H1 (cell line): Measurements from ENCODE around the gene NLRC3. TPM values are rescaled to one million over a fixed set of nuclear protein-coding genes. Genes with fewer than 3 reads are reported as not detected.

Experiments used
- CTCF ChIA-PET: fragments of 300-600 bp; sonication (Branson Sonifier 250); formaldehyde crosslinking; loops from one replicate; lab custom pipeline; 2021; ENCODE audit not compliant: partially characterized antibody; lab: Charles Lee
- POLR2A ChIA-PET: fragments of 300-600 bp; sonication (Branson Sonifier 250); formaldehyde crosslinking; loops from one replicate; lab custom pipeline; 2021; ENCODE audit warnings: inconsistent platforms; ENCODE audit not compliant: partially characterized antibody; lab: Charles Lee
- DNase-seq, 2 experiments: peaks; one replicate each; pipeline versions ENCODE4 v3.0.0 to v3.0.0-alpha.2; 2010 to 2022; ENCODE audit warnings: low spot score in 2 of 2, low read depth in 1 of 2, mixed read lengths in 1 of 2
- FAIRE-seq: peaks from 2 replicates; lab custom pipeline; 2011; peaks lifted over from hg19 to GRCh38; lab: Jason Lieb, UNC
- H2AFZ ChIP-seq: 2 replicates; pipeline ENCODE4 v1.8.1; 2012; ENCODE audit warnings: low read length, inconsistent platforms
- H2AK5ac ChIP-seq: 2 replicates; pipeline ENCODE4 v1.6.1; 2013; ENCODE audit warnings: low read depth, low read length
- H2BK120ac ChIP-seq: replicated peaks from 2 replicates; pipeline ENCODE3; 2013; ENCODE audit warnings: low read depth, low read length, inconsistent platforms
- H2BK12ac ChIP-seq: 2 replicates; pipeline ENCODE4 v1.6.1; 2013; ENCODE audit warnings: low read depth, low read length
- H2BK15ac ChIP-seq: 2 replicates; pipeline ENCODE4 v1.6.1; 2013; ENCODE audit warnings: low read length
- H2BK20ac ChIP-seq: 2 replicates; pipeline ENCODE4 v1.6.1; 2013; ENCODE audit warnings: low read length
- H2BK5ac ChIP-seq: 2 replicates; pipeline ENCODE4 v1.6.1; 2013; ENCODE audit warnings: low read depth, low read length
- H3K14ac ChIP-seq: 2 replicates; pipeline ENCODE4 v1.6.1; 2013; ENCODE audit warnings: inconsistent platforms; ENCODE audit not compliant: insufficient read length
- H3K18ac ChIP-seq: 2 replicates; pipeline ENCODE4 v1.6.1; 2013; ENCODE audit warnings: low read length; ENCODE audit errors: extremely low read depth
- H3K23ac ChIP-seq: 2 replicates; pipeline ENCODE4 v1.6.1; 2013; ENCODE audit warnings: inconsistent platforms; ENCODE audit not compliant: insufficient read length
- H3K23me2 ChIP-seq: 2 replicates; pipeline ENCODE4 v1.6.1; 2013; ENCODE audit warnings: low read depth, low read length
- H3K27ac ChIP-seq: 2 replicates; pipeline ENCODE4 v1.6.1; 2011; ENCODE audit warnings: low read depth, low read length, inconsistent platforms
- H3K27me3 ChIP-seq, 4 experiments: replicated peaks in 1 of 4; 1 replicate in 1 of 4; 2 replicates in 3 of 4; pipeline versions ENCODE4 v1.6.1 to v1.8.1; 2011 to 2013; ENCODE audit warnings: low read length in 3 of 4, mild to moderate bottlenecking in 3 of 4, inconsistent platforms in 2 of 4, mixed read lengths in 2 of 4, moderate library complexity in 1 of 4; ENCODE audit not compliant: control insufficient read depth in 3 of 4, insufficient read depth in 3 of 4; ENCODE audit errors: extremely low read depth in 1 of 4
- H3K36me3 ChIP-seq, 4 experiments: 2 replicates each; pipeline versions ENCODE4 v1.6.1 to v1.8.1; 2011 to 2013; ENCODE audit warnings: mild to moderate bottlenecking in 4 of 4, low read length in 3 of 4, moderate library complexity in 2 of 4, control low read depth in 1 of 4, inconsistent platforms in 1 of 4; ENCODE audit not compliant: insufficient read depth in 4 of 4, control insufficient read depth in 2 of 4
- H3K4ac ChIP-seq: replicated peaks from 2 replicates; pipeline ENCODE3; 2013; ENCODE audit warnings: low read length, low read depth, mixed read lengths, inconsistent platforms; ENCODE audit not compliant: insufficient read length
- H3K4me1 ChIP-seq, 4 experiments: replicated peaks in 1 of 4; 1 replicate in 1 of 4; 2 replicates in 3 of 4; pipeline versions ENCODE4 v1.6.1 to v1.8.1; 2011 to 2013; ENCODE audit warnings: low read length in 3 of 4, inconsistent platforms in 2 of 4, mixed read lengths in 1 of 4; ENCODE audit not compliant: insufficient read depth in 4 of 4, control insufficient read depth in 3 of 4
- H3K4me2 ChIP-seq, 2 experiments: 2 replicates each; pipeline versions ENCODE4 v1.6.1 to v1.8.1; 2011 to 2013; ENCODE audit warnings: low read depth in 2 of 2, low read length in 2 of 2, control low read depth in 1 of 2, inconsistent platforms in 1 of 2, mild to moderate bottlenecking in 1 of 2; ENCODE audit not compliant: insufficient read depth in 1 of 2
- H3K4me3 ChIP-seq, 4 experiments: fragments of 200-600, 300-600 bp in 1 of 4; sonication (generic), shearing (Covaris generic), sonication (Bioruptor Twin) in 1 of 4; 2 replicates each; pipeline versions ENCODE4 v1.5.1 to v1.8.1; 2011 to 2016; ENCODE audit warnings: low read length in 4 of 4, low read depth in 3 of 4, control low read depth in 2 of 4, inconsistent platforms in 2 of 4, mild to moderate bottlenecking in 2 of 4, mixed read lengths in 1 of 4, moderate library complexity in 1 of 4; ENCODE audit not compliant: insufficient read depth in 2 of 4; ENCODE audit errors: extremely low read depth in 1 of 4
- H3K56ac ChIP-seq: replicated peaks from 2 replicates; pipeline ENCODE3; 2013; ENCODE audit warnings: low read depth, mild to moderate bottlenecking, mixed read lengths, low read length, inconsistent platforms; ENCODE audit not compliant: insufficient read length
- H3K79me1 ChIP-seq: 2 replicates; pipeline ENCODE4 v1.6.1; 2013; ENCODE audit warnings: low read depth, low read length, control low read depth
- H3K79me2 ChIP-seq, 2 experiments: 2 replicates each; pipeline versions ENCODE4 v1.6.1 to v1.8.1; 2012 to 2013; ENCODE audit warnings: low read length in 2 of 2, mild to moderate bottlenecking in 2 of 2, inconsistent platforms in 1 of 2; ENCODE audit not compliant: insufficient read depth in 2 of 2, control insufficient read depth in 1 of 2
- H3K9ac ChIP-seq, 4 experiments: replicated peaks in 1 of 4; 1 replicate in 1 of 4; 2 replicates in 3 of 4; pipeline versions ENCODE4 v1.6.1 to v1.8.1; 2011 to 2013; ENCODE audit warnings: low read depth in 3 of 4, low read length in 3 of 4, control low read depth in 2 of 4, mild to moderate bottlenecking in 2 of 4, moderate library complexity in 2 of 4, inconsistent platforms in 1 of 4; ENCODE audit errors: extremely low read depth in 1 of 4
- H3K9me3 ChIP-seq, 2 experiments: 2 replicates each; pipeline versions ENCODE4 v1.6.1 to v1.8.1; 2012 to 2013; ENCODE audit warnings: mild to moderate bottlenecking in 2 of 2, moderate library complexity in 2 of 2, control low read depth in 1 of 2, inconsistent platforms in 1 of 2, low read depth in 1 of 2, low read length in 1 of 2, mixed read lengths in 1 of 2; ENCODE audit not compliant: insufficient read depth in 2 of 2
- H4K20me1 ChIP-seq, 2 experiments: replicated peaks in 1 of 2; 2 replicates each; pipeline versions ENCODE3 to v1.8.1; 2011 to 2013; ENCODE audit warnings: inconsistent platforms in 2 of 2, low read length in 2 of 2, mild to moderate bottlenecking in 1 of 2; ENCODE audit not compliant: insufficient read depth in 2 of 2, control insufficient read depth in 1 of 2
- H4K5ac ChIP-seq: 2 replicates; pipeline ENCODE4 v1.6.1; 2013; ENCODE audit warnings: low read length, low read depth, mixed read lengths, inconsistent platforms; ENCODE audit not compliant: insufficient read length
- H4K8ac ChIP-seq: 2 replicates; pipeline ENCODE4 v1.8.0; 2013; ENCODE audit warnings: mild to moderate bottlenecking, moderate library complexity, low read length, inconsistent platforms; ENCODE audit not compliant: insufficient read depth; ENCODE audit errors: extremely low read depth
- H4K91ac ChIP-seq: replicated peaks from 2 replicates; pipeline ENCODE3; 2013; ENCODE audit warnings: low read length, mixed read lengths, inconsistent platforms; ENCODE audit not compliant: insufficient read length
- BACH1 ChIP-seq: IDR thresholded peaks from 2 replicates; pipeline ENCODE4 v1.6.1; 2012; ENCODE audit warnings: low read length, improper control_type of control experiment
- CHD2 ChIP-seq: IDR thresholded peaks from 2 replicates; pipeline ENCODE4 v1.6.1; 2012; ENCODE audit warnings: low read length, improper control_type of control experiment
- CTCF ChIP-seq, 3 experiments: IDR thresholded peaks; 1 replicate in 2 of 3; 2 replicates in 1 of 3; pipeline versions ENCODE4 v1.5.1 to v1.6.1; 2011; ENCODE audit warnings: low read length in 3 of 3, mild to moderate bottlenecking in 3 of 3, inconsistent platforms in 2 of 3, low read depth in 1 of 3, moderate library complexity in 1 of 3; ENCODE audit not compliant: insufficient read depth in 1 of 3; ENCODE audit errors: control extremely low read depth in 1 of 3
- JUN ChIP-seq: IDR thresholded peaks from 2 replicates; pipeline ENCODE4 v1.6.1; 2011; ENCODE audit warnings: low read depth, mild to moderate bottlenecking, improper control_type of control experiment, low read length
- MAX ChIP-seq: IDR thresholded peaks from 2 replicates; pipeline ENCODE4 v1.6.1; 2012; ENCODE audit warnings: inconsistent platforms
- PHF8 ChIP-seq: fragments of 200-600 bp; sonication (generic); conservative IDR thresholded peaks from 2 replicates; pipeline ENCODE4 v1.7.1; 2012; ENCODE audit warnings: low read depth, mild to moderate bottlenecking, inconsistent platforms, low read length, moderate library complexity
- POLR2A ChIP-seq, 2 experiments: IDR thresholded peaks; 1 replicate in 1 of 2; 2 replicates in 1 of 2; pipeline ENCODE4 v1.6.1; 2011; ENCODE audit warnings: low read depth in 2 of 2, low read length in 2 of 2, mild to moderate bottlenecking in 2 of 2; ENCODE audit errors: control extremely low read depth in 1 of 2
- SAP30 ChIP-seq: fragments of 300-600 bp; sonication (generic); IDR thresholded peaks from 2 replicates; pipeline ENCODE4 v1.7.1; 2012; ENCODE audit warnings: low read length, moderate library complexity, mild to moderate bottlenecking, inconsistent platforms; ENCODE audit not compliant: insufficient read depth, insufficient replicate concordance
- SP4 ChIP-seq: IDR thresholded peaks from 2 replicates; pipeline ENCODE4 v1.6.1; 2012; ENCODE audit warnings: low read length, inconsistent platforms
- TAF1 ChIP-seq: IDR thresholded peaks from 2 replicates; pipeline ENCODE4 v1.6.1; 2011; ENCODE audit warnings: mild to moderate bottlenecking, low read depth, low read length
- TBP ChIP-seq: IDR thresholded peaks from 2 replicates; pipeline ENCODE4 v1.6.1; 2011; ENCODE audit warnings: low read depth, low read length, improper control_type of control experiment
- YY1 ChIP-seq: IDR thresholded peaks from 2 replicates; pipeline ENCODE4 v1.6.1; 2011; ENCODE audit warnings: low read depth, mild to moderate bottlenecking, low read length
- WGBS, 2 experiments: shearing (Covaris generic) in 1 of 2; methylation state at CpG; one replicate each; pipeline versions ENCODE4 v1.1.6 to v1.1.7; 2013 to 2015; ENCODE audit warnings: low lambda C conversion rate in 2 of 2, mixed read lengths in 2 of 2, inconsistent platforms in 1 of 2, low coverage in 1 of 2, missing lambda C conversion rate in 1 of 2; ENCODE audit not compliant: insufficient replicate concordance in 2 of 2, insufficient coverage in 1 of 2, insufficient read length in 1 of 2; ENCODE audit errors: extremely low coverage in 1 of 2, missing lambda C conversion rate in 1 of 2; 5-methylcytosine and 5-hydroxymethylcytosine counted together
- polyA plus RNA-seq, 7 experiments: library from polyadenylated mRNA; depleted of rRNA in 3 of 7; stranded (reverse) in 5 of 7; unstranded in 2 of 7; fragments of >200 nt in 5 of 7; fragments of 200-250 nt in 2 of 7; gene quantifications; 1 replicate in 5 of 7; 2 replicates in 1 of 7; 4 replicates in 1 of 7; pipeline versions ENCODE4 v1.2.1 to v1.2.3, GENCODE V29; 2011 to 2013; ENCODE audit warnings: missing spikeins in 2 of 7, mixed read lengths in 2 of 7
- total RNA-seq: library from RNA; stranded (reverse); fragmentation: NEBNext Ultra II Directional; extraction: Animal tissue kit (Norgen Biotek cat#: 25700); gene quantifications from 2 replicates; pipeline ENCODE4 v1.2.1, GENCODE V29; 2021

NLRC3 gene
- total and polyA plus RNA-seq, 2 of the 8 experiments (the other 6 are each of a cell fraction or from before 2014, with no cell fraction given), result 0.18 to 0.20 TPM

GRCh38 chr16:3580686-3581085 is 3.5 kb upstream of the NLRC3 start:
- H3K56ac ChIP-seq, result no peak overlapping the region
- no peak overlapping the region for H4K8ac ChIP-seq
- H2BK12ac ChIP-seq, result no peak overlapping the region
- H3K79me2 ChIP-seq, result no peaks in the 10 kb centered on the region
- no peak overlapping the region for H2BK20ac ChIP-seq
- H2AFZ ChIP-seq, result no peak overlapping the region
- 93% methylated on average over 7 of the region's 8 CpGs; no CpG with 5 or more reads in 1 of the 2 experiments for WGBS, 2 experiments
- no peak overlapping the region for H4K5ac ChIP-seq
- no peak overlapping the region for H2AK5ac ChIP-seq
- H4K20me1 ChIP-seq, result peaks cover 0 to 2% of the 10 kb centered on the region in 2 experiments
- H3K27me3 ChIP-seq, result no peaks in the 10 kb centered on the region
- H3K4me1 ChIP-seq, result peaks cover 0 to 9% (median 7%) of the 10 kb centered on the region in 4 experiments; a peak in 6 of 7 replicates
- no peak overlapping the region for H3K4ac ChIP-seq
- no peak overlapping the region for H3K18ac ChIP-seq
- H3K79me1 ChIP-seq, result no peaks in the 10 kb centered on the region
- FAIRE-seq (no peak), DNase-seq (no peak)
- no peak overlapping the region for H3K4me3 ChIP-seq
- no peaks in the 10 kb centered on the region for H3K9me3 ChIP-seq
- H3K14ac ChIP-seq, result no peak overlapping the region
- H2BK120ac ChIP-seq, result no peak overlapping the region
- ChIA-PET CTCF (interaction anchor here (1.1 kb wide), 2 partner anchors 54 to 97 kb away, joined by 3 to 4 read pairs; no protein-coding TSS in a partner anchor), POLR2A (interaction anchor here (0.6 to 1.5 kb wide), 3 partner anchors 10 to 328 kb away, joined by 3 to 5 read pairs (median 3); no protein-coding TSS in a partner anchor)
- H3K36me3 ChIP-seq, result peaks cover 0 to 10% (median 3%) of the 10 kb centered on the region in 4 experiments; a peak in 2 of 8 replicates
- H2BK5ac ChIP-seq, result peak overlapping the region; percentile 60; the same call in 1 of the 2 replicates
- H3K9ac ChIP-seq, result no peak overlapping the region; a peak in 2 of 7 replicates
- H3K27ac ChIP-seq, result no peak overlapping the region
- H3K23ac ChIP-seq, result no peak overlapping the region
- no peaks in the 10 kb centered on the region; the same call in 1 of the 2 replicates for H3K23me2 ChIP-seq
- H2BK15ac ChIP-seq, result no peak overlapping the region
- no peak overlapping the region for H3K4me2 ChIP-seq
- no peak overlapping the region for H4K91ac ChIP-seq
- TF ChIP-seq YY1, result no peak
- no peak for TF ChIP-seq PHF8
- TF ChIP-seq TAF1, result no peak
- TF ChIP-seq POLR2A (IDR thresholded peaks at IDR 0.05; ENCODE audit: control extremely low read depth in 1 of 2, low read depth in 2 of 2, low read length in 2 of 2), result no peak
- no peak for TF ChIP-seq BACH1
- TF ChIP-seq SP4, result no peak
- no peak for TF ChIP-seq CTCF (IDR thresholded peaks at IDR 0.05; ENCODE audit: control extremely low read depth in 1 of 3, insufficient read depth in 1 of 3, low read depth in 1 of 3, low read length in 3 of 3)
- TF ChIP-seq CHD2, result no peak
- no peak for TF ChIP-seq TBP
- TF ChIP-seq MAX, result no peak
- no peak for TF ChIP-seq JUN
- no peak for TF ChIP-seq SAP30
